Left hindlimb (tissue), 1 donor: ENCODE results near the gene PCED1B.

Experiments
- DNase-seq: peaks from one replicate; pipeline ENCODE4 v3.0.0-alpha.2; 2018

Gene PCED1B

GRCh38 chr12:47067771-47068431 lies 11.5 kb upstream of the PCED1B start:
- DNase-seq = no peak

GRCh38 chr12:47068539-47068938 lies 10.9 kb upstream of the PCED1B start:
- no peak for DNase-seq

GRCh38 chr12:47070310-47070709 lies 9.1 kb upstream of the PCED1B start:
- no peak for DNase-seq

GRCh38 chr12:47071241-47071852 lies 8.1 kb upstream of the PCED1B start:
- DNase-seq = no peak

GRCh38 chr12:47073951-47074350 lies 5.5 kb upstream of the PCED1B start:
- DNase-seq = no peak

GRCh38 chr12:47074757-47075156 lies 4.7 kb upstream of the PCED1B start:
- no peak for DNase-seq

GRCh38 chr12:47075192-47076084 lies 4.0 kb upstream of the PCED1B start:
- no peak for DNase-seq

- DNase-seq = no peak
Measured at GRCh38 chr12:47077206-47078085, 2.0 kb upstream of the PCED1B start.

GRCh38 chr12:47078086-47078395 lies 1.4 kb upstream of the PCED1B start:
- no peak for DNase-seq

GRCh38 chr12:47078733-47079467 lies 521 bp upstream of the PCED1B start:
- DNase-seq = no peak

- peak; percentile 53 for DNase-seq
Measured at GRCh38 chr12:47079981-47080724, 732 bp downstream of the PCED1B start.

GRCh38 chr12:47080725-47081502 lies 1.5 kb downstream of the PCED1B start:
- no peak for DNase-seq

GRCh38 chr12:47082283-47082682 lies 2.9 kb downstream of the PCED1B start:
- DNase-seq = no peak

GRCh38 chr12:47082796-47083621 lies 3.6 kb downstream of the PCED1B start:
- DNase-seq = no peak

- DNase-seq = no peak
Measured at GRCh38 chr12:47084172-47084571, 4.8 kb downstream of the PCED1B start.

- DNase-seq = no peak
Measured at GRCh38 chr12:47085815-47086252, 6.4 kb downstream of the PCED1B start.

- no peak for DNase-seq
Measured at GRCh38 chr12:47087088-47087688, 7.8 kb downstream of the PCED1B start.

GRCh38 chr12:47088021-47088944 lies 8.9 kb downstream of the PCED1B start:
- DNase-seq = no peak
